H9 (cell line): ENCODE measurements around the gene ROBO3. TPM values are rescaled to one million over a fixed set of nuclear protein-coding genes. Genes with fewer than 3 reads are reported as not detected.

ENCODE experiments used
- DNase-seq: peaks from one replicate; pipeline ENCODE4 v3.0.0-alpha.2; 2017
- H2AFZ ChIP-seq: one replicate; pipeline ENCODE4 v1.6.1; 2013; ENCODE audit warnings: mild to moderate bottlenecking, low read length, control low read depth, moderate library complexity
- H2AK5ac ChIP-seq: 2 replicates; pipeline ENCODE4 v1.6.1; 2013; ENCODE audit warnings: low read length, control low read depth, mixed read lengths; ENCODE audit not compliant: insufficient read length
- H2BK120ac ChIP-seq: one replicate; pipeline ENCODE4 v1.6.1; 2013; ENCODE audit warnings: low read depth, mild to moderate bottlenecking, low read length, control low read depth, inconsistent platforms; ENCODE audit not compliant: poor library complexity, severe bottlenecking
- H2BK12ac ChIP-seq: 2 replicates; pipeline ENCODE4 v1.6.1; 2013; ENCODE audit warnings: low read length, control low read depth, mixed read lengths, low read depth; ENCODE audit not compliant: insufficient read length
- H2BK15ac ChIP-seq: 2 replicates; pipeline ENCODE4 v1.6.1; 2013; ENCODE audit warnings: low read depth, low read length, control low read depth
- H2BK20ac ChIP-seq: one replicate; pipeline ENCODE4 v1.6.1; 2013; ENCODE audit warnings: low read depth, mild to moderate bottlenecking, low read length, control low read depth, inconsistent platforms; ENCODE audit not compliant: poor library complexity, severe bottlenecking
- H2BK5ac ChIP-seq: 2 replicates; pipeline ENCODE4 v1.6.1; 2013; ENCODE audit warnings: low read length, control low read depth, mixed read lengths; ENCODE audit not compliant: insufficient read length
- H3K14ac ChIP-seq: 2 replicates; pipeline ENCODE4 v1.6.1; 2013; ENCODE audit warnings: low read length, control low read depth; ENCODE audit not compliant: insufficient read depth
- H3K18ac ChIP-seq: 2 replicates; pipeline ENCODE4 v1.6.1; 2013; ENCODE audit warnings: low read depth, mild to moderate bottlenecking, mixed read lengths, low read length, control low read depth; ENCODE audit not compliant: insufficient read length
- H3K23ac ChIP-seq: 2 replicates; pipeline ENCODE4 v1.6.1; 2013; ENCODE audit warnings: low read length, control low read depth, mixed read lengths, low read depth; ENCODE audit not compliant: insufficient read length
- H3K23me2 ChIP-seq: 2 replicates; pipeline ENCODE4 v1.6.1; 2013; ENCODE audit warnings: low read depth, mild to moderate bottlenecking, mixed read lengths, low read length, control low read depth; ENCODE audit not compliant: insufficient read length, poor library complexity, severe bottlenecking
- H3K27ac ChIP-seq: 2 replicates; pipeline ENCODE4 v1.5.1; 2013; ENCODE audit warnings: low read length, control low read depth, mixed read lengths, low read depth; ENCODE audit not compliant: insufficient read length
- H3K27me3 ChIP-seq: 2 replicates; pipeline ENCODE4 v1.6.1; 2013; ENCODE audit warnings: low read length, control low read depth, inconsistent platforms; ENCODE audit not compliant: insufficient read depth
- H3K4ac ChIP-seq: 2 replicates; pipeline ENCODE4 v1.6.1; 2013; ENCODE audit warnings: low read depth, mild to moderate bottlenecking, control low read depth, inconsistent platforms, low read length, moderate library complexity
- H3K4me1 ChIP-seq: 2 replicates; pipeline ENCODE4 v1.6.1; 2013; ENCODE audit warnings: low read length, control low read depth, inconsistent platforms; ENCODE audit not compliant: insufficient read depth
- H3K4me2 ChIP-seq: 2 replicates; pipeline ENCODE4 v1.6.1; 2013; ENCODE audit warnings: low read length, control low read depth, mixed read lengths; ENCODE audit not compliant: insufficient read length, insufficient read depth
- H3K56ac ChIP-seq: 2 replicates; pipeline ENCODE4 v1.6.1; 2013; ENCODE audit warnings: low read depth, mild to moderate bottlenecking, mixed read lengths, low read length, control low read depth; ENCODE audit not compliant: insufficient read length
- H3K79me1 ChIP-seq: 2 replicates; pipeline ENCODE4 v1.6.1; 2013; ENCODE audit warnings: low read depth, mild to moderate bottlenecking, moderate library complexity, low read length, control low read depth, inconsistent platforms; ENCODE audit not compliant: insufficient read depth, poor library complexity, severe bottlenecking
- H3K79me2 ChIP-seq: 2 replicates; pipeline ENCODE4 v1.6.1; 2013; ENCODE audit warnings: low read length, control low read depth, inconsistent platforms; ENCODE audit not compliant: insufficient read depth
- H3K9ac ChIP-seq: 2 replicates; pipeline ENCODE4 v1.6.1; 2013; ENCODE audit warnings: low read length, control low read depth, mixed read lengths; ENCODE audit not compliant: insufficient read length; ENCODE audit errors: extremely low read depth
- H3K9me3 ChIP-seq: one replicate; pipeline ENCODE4 v1.6.1; 2013; ENCODE audit warnings: low read depth, low read length, inconsistent platforms; ENCODE audit not compliant: control insufficient read depth
- H3T11ph ChIP-seq: one replicate; pipeline ENCODE4 v1.6.1; 2013; ENCODE audit warnings: mild to moderate bottlenecking, low read length, control low read depth, inconsistent platforms
- H4K20me1 ChIP-seq: one replicate; pipeline ENCODE4 v1.6.1; 2013; ENCODE audit not compliant: control insufficient read depth, insufficient read length, insufficient read depth
- H4K5ac ChIP-seq: 2 replicates; pipeline ENCODE4 v1.6.1; 2013; ENCODE audit warnings: low read depth, mild to moderate bottlenecking, mixed read lengths, low read length, control low read depth; ENCODE audit not compliant: insufficient read length
- H4K8ac ChIP-seq: replicated peaks from 2 replicates; pipeline ENCODE4 v1.6.1; 2013; ENCODE audit warnings: low read length, control low read depth, mixed read lengths, low read depth; ENCODE audit not compliant: insufficient read length
- H4K91ac ChIP-seq: 2 replicates; pipeline ENCODE4 v1.6.1; 2013; ENCODE audit warnings: low read depth, mild to moderate bottlenecking, moderate library complexity, mixed read lengths, low read length, control low read depth; ENCODE audit not compliant: insufficient read length
- H3K27ac Mint-ChIP-seq, 3 experiments: 2 replicates in 2 of 3; 3 replicates in 1 of 3; pipeline ENCODE4 v1.8.0; 2020 to 2021; ENCODE audit warnings: mixed read lengths in 3 of 3, mild to moderate bottlenecking in 1 of 3, moderate library complexity in 1 of 3
- H3K27me3 Mint-ChIP-seq: 2 replicates; pipeline ENCODE4 v1.8.0; 2021; ENCODE audit warnings: low read depth, mild to moderate bottlenecking, moderate library complexity, mixed read lengths
- H3K36me3 Mint-ChIP-seq, 3 experiments: 2 replicates in 2 of 3; 3 replicates in 1 of 3; pipeline ENCODE4 v1.8.0; 2020 to 2021; ENCODE audit warnings: low read depth in 3 of 3, mixed read lengths in 3 of 3; ENCODE audit not compliant: insufficient read depth in 1 of 3
- H3K4me1 Mint-ChIP-seq, 2 experiments: 2 replicates each; pipeline ENCODE4 v1.8.0; 2020; ENCODE audit warnings: mixed read lengths in 2 of 2
- H3K4me3 Mint-ChIP-seq, 2 experiments: 2 replicates in 1 of 2; 3 replicates in 1 of 2; pipeline ENCODE4 v1.8.0; 2020 to 2021; ENCODE audit warnings: mild to moderate bottlenecking in 2 of 2, mixed read lengths in 2 of 2, moderate library complexity in 1 of 2
- H3K9me3 Mint-ChIP-seq, 2 experiments: 2 replicates in 1 of 2; 3 replicates in 1 of 2; pipeline ENCODE4 v1.8.0; 2020; ENCODE audit warnings: mild to moderate bottlenecking in 2 of 2, mixed read lengths in 2 of 2, moderate library complexity in 1 of 2
- WGBS: extraction: QIAGEN DNeasy Blood & Tissue Kit; methylation state at CpG from one replicate; pipeline ENCODE4 v1.1.7; 2013; ENCODE audit warnings: missing lambda C conversion rate, low lambda C conversion rate, mixed read lengths; ENCODE audit not compliant: insufficient read length; ENCODE audit errors: extremely low coverage; 5-methylcytosine and 5-hydroxymethylcytosine counted together
- total RNA-seq: library from RNA; stranded (reverse); gene quantifications from 2 replicates; pipeline ENCODE4 v1.2.1, GENCODE V29; 2021
- TF ChIP-seq, protein P1 (sequence below): fragments of 200-600 bp; sonication (generic); conservative IDR thresholded peaks from 3 replicates; pipeline ENCODE4 v1.8.0; 2021; ENCODE audit warnings: antibody characterized with exemption, mild to moderate bottlenecking

ROBO3 gene
- total RNA-seq, 1 experiment from 2014 or later: 12.6 TPM

DNA sequence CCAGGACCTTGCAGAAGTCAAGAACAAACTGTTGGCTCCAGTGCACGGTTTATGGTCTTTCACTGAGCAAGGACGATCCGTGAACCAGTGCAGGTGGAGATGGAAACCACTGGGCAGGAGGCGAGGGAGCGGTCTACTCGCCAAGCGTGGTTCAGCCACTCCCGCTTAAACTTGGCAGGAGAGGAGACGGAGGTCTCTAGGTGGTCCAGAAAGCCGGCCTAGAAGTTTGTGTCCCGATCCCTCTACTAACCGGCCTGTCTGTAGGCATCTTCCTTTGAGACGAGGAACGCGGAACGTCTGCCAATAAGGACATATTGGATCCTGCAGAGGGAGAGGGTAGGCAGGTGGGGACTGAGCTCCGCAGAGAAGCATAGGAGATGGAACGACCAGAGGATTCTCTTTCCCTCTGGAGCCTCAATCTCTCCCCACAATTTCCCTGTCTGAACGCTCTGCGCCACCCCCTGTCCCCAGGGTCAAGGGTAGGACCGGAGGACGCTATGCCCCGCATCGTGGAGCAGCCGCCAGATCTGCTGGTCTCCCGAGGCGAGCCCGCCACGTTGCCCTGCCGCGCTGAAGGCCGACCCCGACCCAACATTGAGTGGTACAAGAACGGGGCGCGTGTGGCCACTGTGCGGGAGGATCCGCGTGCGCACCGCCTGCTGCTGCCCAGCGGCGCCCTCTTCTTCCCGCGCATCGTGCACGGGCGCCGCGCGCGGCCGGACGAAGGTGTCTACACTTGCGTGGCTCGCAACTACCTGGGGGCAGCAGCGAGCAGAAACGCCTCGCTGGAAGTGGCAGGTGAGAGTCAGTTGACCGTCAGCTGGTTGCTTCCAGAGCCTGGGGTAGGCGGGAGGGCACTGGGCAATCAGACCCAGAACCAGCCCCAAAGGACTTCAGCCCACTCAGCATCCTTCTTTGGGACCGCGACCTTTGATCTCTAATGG, 3.4 kb downstream of the ROBO3 start:
- Histone ChIP-seq H3K18ac (no peak overlapping the region), H2BK15ac (no peak overlapping the region), H3K79me1 (no peaks in the 10 kb centered on the region), H3K4me2 (peak overlapping the region; percentile 0), H4K5ac (no peak overlapping the region), H3T11ph (no peak overlapping the region), H3K9me3 (no peaks in the 10 kb centered on the region), H3K56ac (no peak overlapping the region), H2BK120ac (no peak overlapping the region), H3K27me3 (peaks cover 83% of the 10 kb centered on the region), H3K4me1 (no peaks in the 10 kb centered on the region; the same call in 1 of the 2 replicates), H3K14ac (no peak overlapping the region; the same call in 1 of the 2 replicates), H3K23me2 (peaks cover 3% of the 10 kb centered on the region), H2AK5ac (no peak overlapping the region), H4K20me1 (no peaks in the 10 kb centered on the region), H2BK12ac (no peak overlapping the region), H2BK20ac (no peak overlapping the region), H3K4ac (no peak overlapping the region), H4K8ac (no peak overlapping the region), H3K9ac (no peak overlapping the region), H4K91ac (no peak overlapping the region), H2AFZ (no peak overlapping the region), H2BK5ac (no peak overlapping the region), H3K23ac (no peak overlapping the region), H3K27ac (no peak overlapping the region), H3K79me2 (no peaks in the 10 kb centered on the region)
- no peaks in the 10 kb centered on the region; a peak in 1 of 7 replicates for H3K36me3 Mint-ChIP-seq
- TF ChIP-seq, protein P1, sequence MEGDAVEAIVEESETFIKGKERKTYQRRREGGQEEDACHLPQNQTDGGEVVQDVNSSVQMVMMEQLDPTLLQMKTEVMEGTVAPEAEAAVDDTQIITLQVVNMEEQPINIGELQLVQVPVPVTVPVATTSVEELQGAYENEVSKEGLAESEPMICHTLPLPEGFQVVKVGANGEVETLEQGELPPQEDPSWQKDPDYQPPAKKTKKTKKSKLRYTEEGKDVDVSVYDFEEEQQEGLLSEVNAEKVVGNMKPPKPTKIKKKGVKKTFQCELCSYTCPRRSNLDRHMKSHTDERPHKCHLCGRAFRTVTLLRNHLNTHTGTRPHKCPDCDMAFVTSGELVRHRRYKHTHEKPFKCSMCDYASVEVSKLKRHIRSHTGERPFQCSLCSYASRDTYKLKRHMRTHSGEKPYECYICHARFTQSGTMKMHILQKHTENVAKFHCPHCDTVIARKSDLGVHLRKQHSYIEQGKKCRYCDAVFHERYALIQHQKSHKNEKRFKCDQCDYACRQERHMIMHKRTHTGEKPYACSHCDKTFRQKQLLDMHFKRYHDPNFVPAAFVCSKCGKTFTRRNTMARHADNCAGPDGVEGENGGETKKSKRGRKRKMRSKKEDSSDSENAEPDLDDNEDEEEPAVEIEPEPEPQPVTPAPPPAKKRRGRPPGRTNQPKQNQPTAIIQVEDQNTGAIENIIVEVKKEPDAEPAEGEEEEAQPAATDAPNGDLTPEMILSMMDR: peak; percentile 34; the same call in 2 of the 3 replicates
- H3K4me1 Mint-ChIP-seq: peaks cover 7 to 43% of the 10 kb centered on the region in 2 experiments
- DNase-seq: no peak
- peaks cover 100% of the 10 kb centered on the region for H3K27me3 Mint-ChIP-seq
- H3K9me3 Mint-ChIP-seq: no peaks in the 10 kb centered on the region; a peak in 3 of 5 replicates
- peak overlapping the region in 1 of 2 experiments; percentile 67; a peak in 3 of 5 replicates for H3K4me3 Mint-ChIP-seq
- H3K27ac Mint-ChIP-seq: no peak overlapping the region
- no CpG with 5 or more reads among the region's 63 CpGs for WGBS
